Renal cortical epithelial cell (primary cell): ENCODE results near the gene ABL1. TPM values are rescaled to one million over a fixed set of nuclear protein-coding genes. Genes with fewer than 3 reads are reported as not detected.
A peak's percentile ranks its signal among the peaks of the same experiment; 100 is the strongest.
"Not testable (repeated sequence)": the region's sequence is repeated elsewhere in the genome, so short reads cannot be mapped to it uniquely, and the experiment has no call there.

Experiments used
- DNase-seq: peaks from one replicate; pipeline ENCODE4 v3.0.0-alpha.2; 2011; ENCODE audit warnings: low read depth
- total RNA-seq: library from RNA; depleted of rRNA; stranded (reverse); fragments of >200 nt; gene quantifications from 2 replicates; pipeline ENCODE4 v1.2.3, GENCODE V29; 2014

Gene ABL1
- total RNA-seq, 1 donor from 2014 or later, result 94.1 TPM

GRCh38 chr9:130825351-130825651, 9.8 kb upstream of the ABL1 start:
- DNase-seq, result peak; percentile 68

GRCh38 chr9:130825809-130826208, 9.2 kb upstream of the ABL1 start:
- DNase-seq, result no peak

- no peak for DNase-seq
These were observed 5.3 kb upstream of the ABL1 start for GRCh38 chr9:130829762-130830161.

GRCh38 chr9:130830231-130830760, 4.8 kb upstream of the ABL1 start:
- DNase-seq, result no peak

GRCh38 chr9:130831077-130831476, 4.0 kb upstream of the ABL1 start:
- no peak for DNase-seq

GRCh38 chr9:130833031-130833990, 1.7 kb upstream of the ABL1 start:
- DNase-seq, result no peak

- DNase-seq, result no peak
These were observed 616 bp downstream of the ABL1 start for GRCh38 chr9:130835441-130836298.

- peak; percentile 79 for DNase-seq
These were observed 2.0 kb downstream of the ABL1 start for GRCh38 chr9:130837002-130837511.

GRCh38 chr9:130837643-130838042, 2.6 kb downstream of the ABL1 start:
- no peak for DNase-seq

- no peak for DNase-seq
These were observed 4.4 kb downstream of the ABL1 start for GRCh38 chr9:130839132-130840111.

GRCh38 chr9:130842545-130842944, 7.5 kb downstream of the ABL1 start:
- DNase-seq, result peak; percentile 56

- DNase-seq, result no peak
These were observed 8.2 kb downstream of the ABL1 start for GRCh38 chr9:130843049-130843908.

GRCh38 chr9:130844044-130844451, 9.0 kb downstream of the ABL1 start:
- no peak for DNase-seq

- DNase-seq, result no peak
These were observed 10.2 kb downstream of the ABL1 start for GRCh38 chr9:130845254-130845653.

GRCh38 chr9:130845901-130846481, 10.9 kb downstream of the ABL1 start:
- DNase-seq, result no peak

GRCh38 chr9:130846487-130847305, 11.6 kb downstream of the ABL1 start:
- peak; percentile 77 for DNase-seq

GRCh38 chr9:130847306-130848217, 12.5 kb downstream of the ABL1 start:
- peak; percentile 98 for DNase-seq

- DNase-seq, result not testable (repeated sequence)
These were observed 13.5 kb downstream of the ABL1 start for GRCh38 chr9:130848514-130848913.
